Heart left ventricle (tissue), 16 donors: ENCODE measurements around the gene KCNQ1OT1. TPM values are rescaled to one million over a fixed set of nuclear protein-coding genes. Genes with fewer than 3 reads are reported as not detected.
A peak's percentile ranks its signal among the peaks of the same experiment; 100 is the strongest.

Experiments
- ATAC-seq, 4 donors: fragments of 200-7000 bp; cut with Tn5 transposase; one replicate each; pipeline ENCODE4 v1.9.1; 2020 to 2022; ENCODE audit warnings: moderate library complexity in 4 of 4, mild to moderate bottlenecking in 3 of 4, moderate number of reproducible peaks in 1 of 4
- DNase-seq, 5 donors: peaks; one replicate each; pipeline ENCODE4 v3.0.0-alpha.2; 2020
- H3K27ac ChIP-seq, 12 donors: fragments of 200-600 bp; sonication (generic) in 4 of 12; one replicate each; pipeline versions ENCODE4 v1.5.0 to v1.8.0; 2016 to 2022; ENCODE audit warnings: mild to moderate bottlenecking in 2 of 12
- H3K27me3 ChIP-seq, 9 donors: fragments of 200-600 bp; sonication (generic) in 2 of 9; one replicate each; pipeline versions ENCODE4 v1.5.1 to v1.8.0; 2016 to 2022; ENCODE audit warnings: mild to moderate bottlenecking in 3 of 9
- H3K36me3 ChIP-seq, 9 donors: fragments of 200-600 bp; sonication (generic) in 2 of 9; one replicate each; pipeline versions ENCODE4 v1.5.0 to v1.8.0; 2018 to 2022; ENCODE audit warnings: mild to moderate bottlenecking in 2 of 9
- H3K4me1 ChIP-seq, 12 donors: fragments of 200-600 bp; sonication (generic) in 4 of 12; one replicate each; pipeline versions ENCODE4 v1.5.0 to v1.8.0; 2016 to 2022; ENCODE audit warnings: mild to moderate bottlenecking in 3 of 12
- H3K4me3 ChIP-seq, 12 donors: fragments of 200-600 bp; sonication (generic) in 4 of 12; one replicate each; pipeline versions ENCODE4 v1.5.0 to v1.8.0; 2017 to 2022; ENCODE audit warnings: mild to moderate bottlenecking in 9 of 12, moderate library complexity in 4 of 12
- H3K9me3 ChIP-seq, 12 donors: fragments of 200-600 bp; sonication (generic) in 4 of 12; one replicate each; pipeline versions ENCODE4 v1.5.0 to v1.8.0; 2016 to 2022; ENCODE audit warnings: mild to moderate bottlenecking in 1 of 12
- CTCF ChIP-seq, 12 donors: fragments of 200-600 bp; sonication (generic) in 4 of 12; IDR thresholded peaks; one replicate each; pipeline versions ENCODE4 v1.5.0 to v1.8.0; 2018 to 2022; ENCODE audit warnings: antibody characterized with exemption in 12 of 12, mild to moderate bottlenecking in 5 of 12
- POLR2A ChIP-seq, 2 donors: fragments of 450-650 bp; IDR thresholded peaks; one replicate each; pipeline ENCODE4 v1.6.1; 2017; ENCODE audit warnings: antibody characterized with exemption in 2 of 2, mild to moderate bottlenecking in 2 of 2, moderate library complexity in 2 of 2
- WGBS, 4 donors: extraction: QIAGEN DNeasy Blood & Tissue Kit in 2 of 4; methylation state at CpG; one replicate each; pipeline versions ENCODE4 v1.1.5 to v1.1.7; 2013 to 2018; 5-methylcytosine and 5-hydroxymethylcytosine counted together
- intact Hi-C, 10 donors: fragments of 100-400 bp; cut with DNase I; formaldehyde crosslinking; loops; one replicate each; pipeline versions ENCODE4 v1.11.1 to v1.14.2; 2022
- polyA plus RNA-seq, 2 donors: library from polyadenylated mRNA; stranded (reverse); fragments of 200-250 nt; gene quantifications; one replicate each; pipeline ENCODE4 v1.2.3, GENCODE V29; 2013
- total RNA-seq, 9 donors: library from RNA; depleted of rRNA in 2 of 9; stranded (reverse); fragments of >200 nt in 2 of 9; fragmentation: NEBNext Ultra II Directional in 3 of 9; extraction: Animal tissue kit (Norgen Biotek cat#: 25700) in 3 of 9; gene quantifications; one replicate each; pipeline versions ENCODE4 v1.1.0 to v1.2.4, GENCODE V29; 2016 to 2023
- donor health status: ischemic (EF 13 %, LVEDD 7.1; RV severe dilation, severe dysfunction).
- donor health status: healthy with polysubstance abuse.
- donor health status: DM: no; HTN: yes; CAD: no.
- donor health status: DM: no; HTN: no; CAD: no.
- donor health status: ischemic (EF 25% LVEDD 6.9; RV normal size, moderate dysfunction).
- donor health status: ischemic (EF 25% LVEDD 5.7; RV mildly dilated, moderate dysfunction).
- donor health status: healthy.
- donor health status: DM: yes; HTN: yes; CAD: no.
- donor health status: ischemic (EF 35%, LVEDD 5.7; RV mildly dilated, moderate dysfunction).
- donor health status: nonischemic (EF 11% LVEDD 7.7; RV severe dilation, severe dysfunction).
- donor health status: DM: yes; HTN: yes; CAD: no.
- donor health status: PGD.
- donor health status: ischemic (EF 29% LVEDD 5.4; RV normal size, mild dysfunction).
- donor health status: nonischemic (EF 23%, LVEDD 6.1; RV moderate dilation, normal function).

The KCNQ1OT1 gene
- total and polyA plus RNA-seq, 11 donors, result 0.14 to 0.93 (median 0.40) TPM

GRCh38 chr11:2563213-2564007 is 136.4 kb downstream of the KCNQ1OT1 start:
- Histone ChIP-seq H3K27me3 (no peaks in the 10 kb centered on the region), H3K4me1 (peaks cover 0 to 28% (median 0%) of the 10 kb centered on the region in 12 donors), H3K27ac (no peak overlapping the region), H3K36me3 (no peaks in the 10 kb centered on the region), H3K4me3 (no peak overlapping the region), H3K9me3 (no peaks in the 10 kb centered on the region)
- no peak for ATAC-seq
- peak in 1 of 5 donors; percentile 17 for DNase-seq
- 95 to 96% (median 95%) methylated on average over 28 of the region's 28 CpGs for WGBS, 4 donors
- TF ChIP-seq CTCF (IDR thresholded peaks at IDR 0.05), result no peak
- TF ChIP-seq POLR2A (IDR thresholded peaks at IDR 0.05), result no peak
- intact Hi-C loops, result no loop called here

GRCh38 chr11:2562890-2563212 is 136.9 kb downstream of the KCNQ1OT1 start:
- TF ChIP-seq CTCF (IDR thresholded peaks at IDR 0.05), result no peak
- no peak for TF ChIP-seq POLR2A (IDR thresholded peaks at IDR 0.05)
- DNase-seq (no peak), ATAC-seq (no peak)
- Histone ChIP-seq H3K27me3 (no peaks in the 10 kb centered on the region), H3K9me3 (no peaks in the 10 kb centered on the region), H3K4me3 (no peak overlapping the region), H3K36me3 (no peaks in the 10 kb centered on the region), H3K4me1 (peaks cover 0 to 28% (median 0%) of the 10 kb centered on the region in 12 donors), H3K27ac (no peak overlapping the region)
- intact Hi-C loops, result no loop called here
- 78 to 88% (median 82%) methylated on average over 6 of the region's 6 CpGs for WGBS, 4 donors

- Histone ChIP-seq H3K27me3 (no peaks in the 10 kb centered on the region), H3K4me1 (peaks cover 0 to 28% (median 0%) of the 10 kb centered on the region in 12 donors), H3K4me3 (no peak overlapping the region), H3K36me3 (no peaks in the 10 kb centered on the region), H3K27ac (no peak overlapping the region), H3K9me3 (peaks cover 0 to 3% (median 0%) of the 10 kb centered on the region in 12 donors)
- TF ChIP-seq POLR2A (IDR thresholded peaks at IDR 0.05) (no peak), CTCF (IDR thresholded peaks at IDR 0.05) (no peak)
- peak in 3 of 4 donors; percentile 13 to 26 (median 14) for ATAC-seq
- intact Hi-C loops, result no loop called here
- 75 to 83% (median 78%) methylated on average over 13 to 27 of the region's 27 CpGs for WGBS, 4 donors
- DNase-seq, result peak in 2 of 5 donors; percentile 25 to 63
Measured at GRCh38 chr11:2561696-2562581, 137.9 kb downstream of the KCNQ1OT1 start.
